GM04504 (cell line): ENCODE results near the gene SOX5.
"Not testable (repeated sequence)": the region's sequence is repeated elsewhere in the genome, so short reads cannot be mapped to it uniquely, and the experiment has no call there.

ENCODE experiments used
- DNase-seq: peaks from one replicate; pipeline ENCODE4 v3.0.0-alpha.2; 2012; ENCODE audit warnings: low read depth

Gene SOX5

GRCh38 chr12:23834076-23834475 lies 115.4 kb downstream of the SOX5 start:
- DNase-seq: no peak

GRCh38 chr12:23831739-23832138 lies 117.7 kb downstream of the SOX5 start:
- no peak for DNase-seq

GRCh38 chr12:23830210-23830609 lies 119.3 kb downstream of the SOX5 start:
- no peak for DNase-seq

DNA sequence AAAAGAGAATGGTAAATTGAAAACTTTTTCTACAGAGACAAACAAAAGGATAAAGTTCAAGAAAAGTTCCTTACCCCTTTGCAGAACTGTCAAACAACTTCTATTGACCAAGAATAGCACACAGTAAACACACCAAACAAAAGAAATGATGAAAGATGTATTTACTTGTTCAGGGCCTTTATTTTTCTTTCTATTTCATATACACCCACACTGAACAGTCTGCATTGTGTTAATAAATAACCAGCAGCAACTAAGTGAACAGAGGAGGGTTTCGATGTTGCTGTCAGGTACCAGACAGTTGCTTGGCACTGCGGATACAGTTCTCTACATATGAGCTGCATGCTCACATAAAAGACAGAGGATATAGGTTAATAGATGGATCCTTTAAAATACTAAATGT lies 122.1 kb downstream of the SOX5 start:
- no peak for DNase-seq

DNA sequence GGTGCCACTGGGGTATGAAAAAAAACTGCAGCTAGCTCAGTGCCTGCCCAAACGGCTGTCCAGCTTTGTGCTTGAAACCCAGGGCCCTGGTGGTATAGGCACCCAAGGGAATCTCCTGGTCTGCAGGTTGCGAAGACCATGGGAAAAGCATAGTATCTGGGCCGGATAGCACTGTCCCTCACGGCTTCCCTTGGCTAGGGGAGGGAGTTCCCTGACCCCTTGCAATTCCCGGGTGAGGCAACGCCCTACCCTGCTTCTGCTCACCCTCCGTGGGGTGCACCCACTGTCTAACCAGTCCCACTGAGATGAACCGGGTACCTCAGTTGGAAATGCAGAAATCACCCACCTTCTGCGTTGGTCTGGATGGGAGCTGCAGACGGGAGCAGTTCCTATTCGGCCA lies 124.3 kb downstream of the SOX5 start:
- DNase-seq: not testable (repeated sequence)

DNA sequence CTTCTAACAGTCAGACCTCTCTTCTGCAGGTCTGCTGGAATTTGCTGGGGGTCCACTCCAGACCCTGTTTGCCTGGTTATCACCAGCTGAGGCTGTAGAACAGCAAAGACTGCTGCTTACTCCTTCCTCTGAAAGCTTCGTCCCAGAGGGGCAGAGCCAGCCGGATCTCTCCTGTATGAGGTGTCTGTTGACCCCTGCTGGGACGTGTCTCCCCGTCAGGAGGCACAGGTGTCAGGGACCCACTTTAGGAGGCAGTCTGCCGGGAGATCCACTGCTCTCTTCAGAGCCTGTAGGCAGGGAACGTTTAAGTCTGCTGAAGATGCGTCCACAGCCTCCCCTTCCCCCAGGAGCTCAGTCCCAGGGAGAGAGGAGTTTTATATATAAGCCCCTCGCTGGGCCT lies 125.1 kb downstream of the SOX5 start:
- DNase-seq: no peak

DNA sequence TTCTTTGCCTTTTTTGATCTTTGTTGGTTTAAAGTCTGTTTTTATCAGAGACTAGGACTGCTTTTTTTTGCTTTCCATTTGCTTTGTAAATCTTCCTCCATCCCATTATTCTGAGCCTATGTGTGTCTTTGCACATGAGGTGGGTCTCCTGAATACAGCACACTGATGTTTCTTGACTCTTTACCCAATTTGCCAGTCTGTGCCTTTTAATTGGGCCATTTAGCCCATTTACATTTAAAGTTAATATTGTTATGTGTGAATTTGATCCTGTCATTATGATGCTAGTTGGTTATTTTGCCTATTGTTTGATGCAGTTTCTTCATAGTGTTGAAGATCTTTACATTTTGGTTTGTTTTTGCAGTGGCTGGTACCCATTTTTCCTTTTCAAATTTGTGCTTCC lies 126.6 kb downstream of the SOX5 start:
- DNase-seq: not testable (repeated sequence)

- DNase-seq: no peak
Measured at GRCh38 chr12:23817345-23817744, 132.1 kb downstream of the SOX5 start.

- DNase-seq: no peak
Measured at GRCh38 chr12:23816394-23816851, 133.0 kb downstream of the SOX5 start.

GRCh38 chr12:23815810-23816209 lies 133.7 kb downstream of the SOX5 start:
- no peak for DNase-seq

GRCh38 chr12:23813206-23813605 lies 136.3 kb downstream of the SOX5 start:
- no peak for DNase-seq

DNA sequence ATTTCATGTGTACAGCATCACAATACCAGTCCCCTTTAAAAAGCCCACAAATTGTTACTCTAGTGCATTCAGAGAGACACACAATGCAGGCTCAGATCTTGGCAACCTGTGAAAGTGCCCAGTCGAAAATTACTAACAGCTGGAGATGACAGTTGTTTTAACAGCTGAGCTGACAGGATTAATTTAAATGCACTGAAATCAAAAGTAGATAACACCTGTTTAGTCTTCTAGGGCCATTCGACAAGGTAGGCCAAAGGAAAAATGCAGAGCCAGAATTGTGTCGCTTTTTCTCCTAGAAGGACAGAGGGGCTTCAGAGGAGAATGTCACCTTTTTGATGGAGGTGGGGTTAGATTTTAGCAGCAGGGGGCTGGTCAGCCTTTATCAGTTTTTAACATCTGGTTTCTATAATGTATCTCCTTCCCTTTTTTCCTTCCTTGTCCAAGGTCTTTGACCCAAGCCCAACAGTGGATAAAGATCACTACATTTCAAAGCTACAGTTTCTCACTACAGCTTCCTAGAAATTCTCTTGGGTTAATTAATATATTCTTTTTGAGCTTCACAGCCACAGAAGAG lies 139.1 kb downstream of the SOX5 start:
- no peak for DNase-seq

- DNase-seq: no peak
Measured at GRCh38 chr12:23803540-23803939, 145.9 kb downstream of the SOX5 start.

GRCh38 chr12:23795494-23795893 lies 154.0 kb downstream of the SOX5 start:
- no peak for DNase-seq

- DNase-seq: no peak
Measured at GRCh38 chr12:23781118-23781517, 168.4 kb downstream of the SOX5 start.

DNA sequence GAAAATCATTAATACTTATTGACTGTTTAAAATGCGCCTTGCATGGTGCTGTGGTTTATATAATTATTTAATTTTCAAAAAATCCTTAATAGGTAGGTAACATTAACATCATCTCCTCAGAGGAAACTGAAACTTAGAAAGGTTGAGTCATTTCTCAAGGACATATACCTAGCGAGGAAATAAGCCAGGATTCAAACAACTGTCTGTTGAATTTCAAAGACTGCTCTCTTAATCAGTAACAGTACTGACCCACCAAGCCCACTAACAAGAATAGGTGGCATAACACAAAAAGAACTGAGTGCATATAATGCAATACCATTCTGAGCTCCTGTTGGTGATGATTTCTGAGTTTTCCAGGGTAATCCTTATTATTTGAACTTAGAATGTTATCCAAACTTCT lies 174.3 kb downstream of the SOX5 start:
- DNase-seq: no peak

DNA sequence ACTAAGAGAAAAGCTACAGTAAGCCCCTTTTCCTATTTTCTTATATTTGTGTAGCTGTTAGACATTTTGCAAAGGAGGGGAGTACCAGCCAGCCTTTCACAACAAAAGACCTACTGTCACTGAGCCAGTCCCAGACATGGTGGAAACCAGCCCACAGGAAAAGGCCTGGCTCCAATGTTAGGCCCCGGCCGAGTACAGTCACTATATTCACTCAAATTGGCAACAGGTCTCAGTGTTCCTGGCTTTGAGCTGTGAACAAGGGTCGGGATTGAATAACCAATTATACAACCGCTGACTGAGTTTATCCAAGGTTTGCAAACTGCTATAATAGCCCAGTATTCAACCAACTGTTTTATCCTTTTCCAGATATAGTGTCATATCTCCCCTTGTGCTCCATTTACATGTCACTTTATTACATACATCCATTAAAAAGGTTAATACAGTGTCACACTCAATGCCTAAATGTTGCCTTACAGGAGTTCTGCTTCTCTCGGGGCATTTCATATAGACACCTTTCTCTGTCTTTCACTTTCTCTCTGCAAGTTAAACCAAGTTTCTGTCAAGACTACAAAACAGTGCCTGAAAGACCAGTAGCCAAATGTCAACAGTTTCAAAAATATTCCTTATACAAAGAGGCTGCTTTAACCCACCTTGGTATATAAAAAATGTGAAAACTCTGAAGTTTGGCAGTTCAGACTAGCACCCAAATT lies 178.1 kb downstream of the SOX5 start:
- no peak for DNase-seq

GRCh38 chr12:23770202-23770938 lies 179.1 kb downstream of the SOX5 start:
- DNase-seq: no peak

- DNase-seq: no peak
Measured at GRCh38 chr12:23767834-23768233, 181.6 kb downstream of the SOX5 start.

- DNase-seq: no peak
Measured at GRCh38 chr12:23763724-23764123, 185.7 kb downstream of the SOX5 start.

GRCh38 chr12:23760495-23760894 lies 189.0 kb downstream of the SOX5 start:
- no peak for DNase-seq

- DNase-seq: no peak
Measured at GRCh38 chr12:23758608-23759007, 190.9 kb downstream of the SOX5 start.

GRCh38 chr12:23757541-23757962 lies 191.9 kb downstream of the SOX5 start:
- DNase-seq: no peak
